Activated CD8-positive, alpha-beta memory T cell treated with anti-CD3 and anti-CD28 coated beads for 24 hours (primary cell): Measurements from ENCODE around the gene CCDC106.

Experiments
- DNase-seq: peaks from one replicate; pipeline ENCODE4 v3.0.0-alpha.2; 2020

Gene CCDC106

DNA sequence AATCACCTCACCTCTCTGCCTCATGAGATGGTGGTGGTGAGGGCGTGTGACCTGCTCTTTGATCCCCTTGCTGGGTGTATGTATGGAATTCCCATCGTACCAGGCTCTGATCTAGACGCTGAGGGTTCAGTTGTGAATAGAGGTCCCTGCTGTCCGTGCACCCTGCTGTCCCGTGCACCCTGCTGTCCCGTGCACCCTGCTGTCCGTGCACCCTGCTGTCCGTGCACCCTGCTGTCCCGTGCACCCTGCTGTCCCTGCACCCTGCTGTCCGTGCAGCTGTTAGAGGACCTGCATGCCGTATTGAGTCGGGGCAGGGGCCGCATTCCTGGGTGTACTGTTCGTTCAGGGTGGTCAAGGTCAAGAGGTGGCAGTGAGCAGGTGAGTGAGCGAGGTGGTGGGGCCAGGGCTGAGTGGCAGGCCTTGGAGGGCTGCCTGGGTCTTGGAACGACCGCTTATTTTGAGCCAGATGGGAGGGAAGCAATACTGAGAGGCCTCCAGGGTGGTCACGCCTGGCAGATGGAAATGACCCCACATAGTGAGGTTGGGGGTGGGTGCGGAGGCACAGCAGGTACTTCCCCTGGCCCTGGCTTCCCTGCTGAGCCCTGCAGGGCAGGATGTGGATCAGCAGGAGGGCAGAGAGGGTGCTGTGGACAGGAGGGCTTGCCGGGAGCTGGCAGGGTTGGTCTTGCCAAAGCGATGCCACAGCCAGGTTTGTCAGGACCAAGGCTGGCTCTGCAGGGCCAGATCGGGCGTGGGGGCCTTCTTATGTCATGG is 22.5 kb downstream of the CCDC106 start:
- no peak for DNase-seq

- no peak for DNase-seq
Measured at GRCh38 chr19:55671054-55671378, 23.0 kb downstream of the CCDC106 start.

DNA sequence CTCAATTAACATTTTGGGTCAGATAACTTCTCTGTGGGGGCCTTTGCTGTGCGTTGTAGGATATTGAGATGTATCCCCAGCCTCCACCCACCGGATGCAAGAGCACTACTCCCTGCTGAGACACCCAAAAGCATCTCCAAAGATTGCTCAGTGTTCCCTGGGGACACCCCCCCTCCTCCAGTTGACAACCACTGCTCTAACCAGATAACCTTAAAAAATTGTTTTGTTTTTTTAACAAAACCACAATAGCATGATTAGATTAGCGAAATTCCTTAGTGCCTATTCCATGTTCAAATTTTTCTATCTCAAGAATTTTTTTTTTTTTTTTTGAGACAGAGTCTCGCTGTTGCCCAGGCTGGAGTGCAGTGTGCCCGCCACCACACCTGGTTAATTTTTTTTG is 24.4 kb downstream of the CCDC106 start:
- no peak for DNase-seq

GRCh38 chr19:55673465-55673864 is 25.5 kb downstream of the CCDC106 start:
- no peak for DNase-seq

- DNase-seq: no peak
Measured at GRCh38 chr19:55673889-55674288, 25.9 kb downstream of the CCDC106 start.

DNA sequence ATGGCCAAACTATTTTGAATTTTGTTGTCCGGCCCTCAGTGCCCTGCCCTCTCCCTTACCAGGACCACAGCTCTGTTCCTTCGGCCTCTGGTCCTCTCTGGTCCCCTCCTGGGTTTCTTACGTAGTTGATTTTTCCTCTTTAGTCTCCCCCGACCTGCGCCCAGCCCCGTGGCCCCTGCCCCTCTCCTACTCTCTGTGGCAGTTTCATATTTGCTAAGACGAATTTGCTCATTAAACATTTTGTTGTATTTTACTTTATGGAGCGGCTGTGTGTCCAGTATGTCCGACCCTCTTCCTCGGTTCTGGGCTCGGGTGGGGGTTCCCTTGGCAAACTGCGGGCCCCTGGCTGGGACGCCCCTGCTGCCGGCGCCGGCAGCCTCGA is 26.4 kb downstream of the CCDC106 start:
- DNase-seq: no peak

- peak; percentile 97 for DNase-seq
Measured at GRCh38 chr19:55674841-55675660, 27.0 kb downstream of the CCDC106 start, which contains the start of gene EPN1. EPN1 (plus strand) TSS chr19:55675226; CDS start chr19:55678628, 3,402 bp downstream.

- DNase-seq: no peak
Measured at GRCh38 chr19:55675661-55676354, 27.8 kb downstream of the CCDC106 start.

- no peak for DNase-seq
Measured at GRCh38 chr19:55676383-55676782, 28.4 kb downstream of the CCDC106 start.

DNA sequence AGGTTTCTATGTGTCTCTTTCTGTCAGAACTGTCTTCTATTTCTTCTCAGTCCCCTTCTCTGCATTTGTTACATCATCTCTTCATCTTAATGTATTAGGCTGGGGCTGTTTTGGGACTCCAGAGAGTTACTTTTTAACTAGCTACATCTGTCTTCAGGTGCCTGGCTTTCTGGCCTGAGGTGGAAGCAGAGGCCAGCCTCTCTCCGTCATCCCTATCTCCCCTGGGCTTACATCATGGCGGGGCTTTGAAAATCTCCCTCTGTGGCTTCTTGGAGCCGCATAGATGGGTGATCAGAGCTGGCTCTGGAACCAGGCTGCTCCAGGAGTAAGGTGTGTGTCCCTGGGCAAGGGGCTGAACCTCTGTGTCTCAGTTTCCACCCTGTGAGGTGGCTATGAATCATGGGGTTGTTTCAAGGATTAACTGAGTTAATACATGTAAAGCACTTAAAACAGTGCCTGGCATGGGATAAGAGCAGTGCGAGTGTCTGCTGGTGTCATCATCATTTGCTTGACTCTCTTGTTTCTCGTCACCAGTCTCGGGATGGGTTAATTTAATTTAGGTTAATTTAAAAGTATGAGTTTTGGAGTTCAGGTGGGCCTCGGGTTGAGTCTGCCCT is 29.0 kb downstream of the CCDC106 start:
- no peak for DNase-seq

DNA sequence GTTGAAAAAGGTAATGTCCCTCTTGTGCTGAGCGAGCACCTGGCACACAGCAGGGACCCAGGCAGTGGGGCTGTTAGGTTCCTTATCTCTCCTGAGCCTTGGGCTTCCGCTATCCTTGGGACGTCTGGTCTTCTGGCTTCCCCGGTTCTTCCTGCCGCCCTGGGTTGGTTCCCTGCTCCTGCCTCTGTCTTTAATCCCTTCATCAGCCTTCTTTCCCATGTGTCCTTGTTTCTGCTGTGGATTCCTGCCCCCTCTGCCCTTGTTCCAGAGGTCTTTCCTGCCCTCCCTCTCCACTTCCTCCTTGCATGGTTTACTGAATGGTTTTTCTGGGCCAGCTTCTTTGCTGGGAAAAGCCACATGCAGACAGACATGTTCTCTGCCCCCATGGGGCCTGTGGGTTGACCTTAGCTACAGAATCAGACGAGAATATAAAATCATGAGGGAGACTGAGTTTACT is 29.6 kb downstream of the CCDC106 start:
- no peak for DNase-seq

DNA sequence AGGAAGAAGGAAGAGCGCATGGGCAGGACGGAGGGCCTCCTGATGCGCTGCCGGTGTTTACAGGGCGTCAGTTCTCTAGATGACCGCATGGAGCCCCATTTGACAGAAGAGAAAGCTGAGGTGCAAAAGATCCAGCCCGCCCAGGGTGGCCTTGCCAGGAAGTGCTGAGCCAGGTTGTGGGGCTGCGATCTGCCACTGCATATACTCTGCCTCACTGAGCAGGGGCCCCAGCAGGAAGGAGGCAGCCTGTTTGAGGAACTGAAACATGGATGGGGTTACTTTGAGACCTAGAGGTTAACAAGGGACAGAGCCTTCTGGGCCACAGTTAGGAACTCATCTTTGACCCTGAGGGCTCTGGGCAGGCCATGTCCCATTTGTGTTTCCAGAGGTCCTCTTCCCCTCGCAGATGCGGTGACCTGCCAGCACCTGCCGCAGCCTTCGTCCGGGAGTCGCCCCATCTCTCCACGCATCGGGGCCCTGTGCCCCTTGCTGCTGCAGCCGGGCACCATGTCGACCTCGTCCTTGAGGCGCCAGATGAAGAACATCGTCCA is 30.2 kb downstream of the CCDC106 start:
- no peak for DNase-seq

GRCh38 chr19:55679343-55680257 is 31.6 kb downstream of the CCDC106 start:
- DNase-seq: no peak

DNA sequence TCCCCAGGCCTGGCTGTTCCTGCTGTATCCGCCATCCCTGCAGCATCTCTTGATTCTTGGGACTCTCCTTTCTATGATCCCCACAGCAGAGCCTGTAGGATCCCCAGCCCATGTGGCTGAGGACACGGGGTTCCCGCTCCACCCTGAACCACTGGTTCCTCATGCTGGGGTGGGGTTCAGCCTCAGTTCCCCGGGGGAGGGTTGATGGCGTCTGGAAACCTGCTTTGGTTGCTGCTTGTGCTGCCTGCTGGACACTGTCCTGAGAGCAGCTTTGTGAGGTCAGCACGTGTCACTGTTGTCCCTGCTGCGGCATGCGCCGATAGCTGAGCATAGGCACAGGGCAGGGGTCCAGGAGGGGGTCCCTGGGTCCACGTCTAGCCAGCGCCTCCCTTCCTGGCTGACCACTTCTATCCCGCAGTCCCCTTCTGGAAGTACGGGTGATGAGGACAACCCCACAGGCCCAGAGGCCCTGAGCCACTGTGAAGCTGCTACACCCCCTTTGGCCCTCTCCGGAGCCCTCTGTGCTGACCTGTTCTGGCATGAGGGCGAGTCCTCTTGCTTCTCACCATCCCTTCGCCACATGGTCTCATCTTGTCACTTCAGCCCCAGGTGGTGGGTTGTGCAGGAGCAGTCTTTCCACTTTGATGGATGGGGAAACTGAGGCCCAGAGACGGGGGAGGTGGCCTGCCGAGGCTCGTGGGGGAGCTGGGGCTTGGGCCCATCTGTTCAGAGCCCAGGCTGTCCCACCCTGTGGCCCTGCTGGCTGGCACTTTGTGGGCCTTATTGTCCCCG is 32.5 kb downstream of the CCDC106 start:
- no peak for DNase-seq

DNA sequence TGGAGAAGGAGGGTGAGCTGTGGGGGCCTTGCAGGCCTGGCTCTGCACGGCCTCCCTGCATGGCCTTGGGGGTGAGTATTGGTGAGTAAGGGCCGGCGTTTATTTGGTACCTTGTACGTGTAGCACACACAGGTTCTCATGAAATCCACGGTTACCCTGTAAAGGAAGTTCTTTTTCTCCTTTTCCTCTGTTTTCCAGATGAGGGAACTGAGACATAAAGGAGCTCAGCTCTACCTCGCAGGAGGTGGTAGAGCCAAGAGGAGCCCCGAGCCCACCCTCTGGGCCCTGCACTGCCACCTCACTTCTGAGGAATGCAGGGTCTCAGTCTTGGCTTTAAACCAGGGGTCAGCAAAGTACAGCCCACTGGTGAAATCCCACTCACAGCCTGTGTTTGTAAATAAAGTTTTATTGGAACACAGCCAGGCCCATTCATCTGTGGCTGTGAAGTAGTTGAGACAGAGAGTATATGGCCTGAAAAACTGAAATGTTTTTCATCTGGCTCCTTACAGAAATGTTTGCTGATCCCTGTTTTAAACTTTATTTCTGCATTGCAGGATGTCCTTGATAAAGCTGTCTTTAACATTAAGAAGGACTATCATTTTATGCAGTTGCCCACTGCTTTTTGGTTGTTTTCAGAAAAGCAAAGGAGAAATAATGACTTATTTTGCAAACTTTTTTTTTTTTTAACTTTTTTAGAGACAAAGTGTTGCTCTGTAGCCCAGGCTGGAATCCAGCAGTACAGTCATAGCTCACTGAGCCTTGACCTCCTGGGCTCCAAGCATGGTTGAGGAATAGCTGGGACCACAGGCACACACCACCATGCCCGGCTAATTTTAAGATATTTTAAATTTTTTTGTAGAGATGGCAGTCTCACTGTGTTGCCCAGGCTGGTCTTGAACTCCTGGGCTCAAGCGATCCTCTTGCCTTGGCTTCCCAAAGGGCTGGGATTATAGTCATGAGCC is 33.4 kb downstream of the CCDC106 start:
- no peak for DNase-seq

- no peak for DNase-seq
Measured at GRCh38 chr19:55683449-55684261, 35.6 kb downstream of the CCDC106 start.

- DNase-seq: no peak
Measured at GRCh38 chr19:55684946-55685681, 37.1 kb downstream of the CCDC106 start.

- DNase-seq: no peak
Measured at GRCh38 chr19:55685776-55686175, 37.8 kb downstream of the CCDC106 start.
